Testis (tissue), 2 donors: ENCODE data around the gene TNFRSF21.

Source experiments
- POLR2A ChIP-seq: fragments of 450-650 bp; IDR thresholded peaks from one replicate; pipeline ENCODE4 v1.6.1; 2017; ENCODE audit warnings: antibody characterized with exemption, mild to moderate bottlenecking, moderate library complexity
- TF ChIP-seq, protein P1 (sequence below), 3 experiments: fragments of 450-650 bp in 2 of 3; fragments of 200-600 bp in 1 of 3; sonication (generic) in 1 of 3; IDR thresholded peaks; one replicate each; pipeline ENCODE4 v1.5.1; 2016 to 2019; ENCODE audit warnings: antibody characterized with exemption in 3 of 3, mild to moderate bottlenecking in 2 of 3, moderate library complexity in 1 of 3

GRCh38 chr6:47344022-47344421, 34.3 kb upstream of the TNFRSF21 start:
- TF ChIP-seq, protein P1, sequence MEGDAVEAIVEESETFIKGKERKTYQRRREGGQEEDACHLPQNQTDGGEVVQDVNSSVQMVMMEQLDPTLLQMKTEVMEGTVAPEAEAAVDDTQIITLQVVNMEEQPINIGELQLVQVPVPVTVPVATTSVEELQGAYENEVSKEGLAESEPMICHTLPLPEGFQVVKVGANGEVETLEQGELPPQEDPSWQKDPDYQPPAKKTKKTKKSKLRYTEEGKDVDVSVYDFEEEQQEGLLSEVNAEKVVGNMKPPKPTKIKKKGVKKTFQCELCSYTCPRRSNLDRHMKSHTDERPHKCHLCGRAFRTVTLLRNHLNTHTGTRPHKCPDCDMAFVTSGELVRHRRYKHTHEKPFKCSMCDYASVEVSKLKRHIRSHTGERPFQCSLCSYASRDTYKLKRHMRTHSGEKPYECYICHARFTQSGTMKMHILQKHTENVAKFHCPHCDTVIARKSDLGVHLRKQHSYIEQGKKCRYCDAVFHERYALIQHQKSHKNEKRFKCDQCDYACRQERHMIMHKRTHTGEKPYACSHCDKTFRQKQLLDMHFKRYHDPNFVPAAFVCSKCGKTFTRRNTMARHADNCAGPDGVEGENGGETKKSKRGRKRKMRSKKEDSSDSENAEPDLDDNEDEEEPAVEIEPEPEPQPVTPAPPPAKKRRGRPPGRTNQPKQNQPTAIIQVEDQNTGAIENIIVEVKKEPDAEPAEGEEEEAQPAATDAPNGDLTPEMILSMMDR (IDR thresholded peaks at IDR 0.05) = no peak
- no peak for TF ChIP-seq POLR2A
